HG02938 (cell line): ENCODE results near the gene SH2D6.

Source experiments
- ATAC-seq: cut with Tn5 transposase; IDR thresholded peaks from one replicate; pipeline ENCODE4 v1.9.1; 2021; ENCODE audit warnings: mild to moderate bottlenecking, moderate library complexity; ENCODE audit not compliant: unreplicated experiment

Gene SH2D6

DNA sequence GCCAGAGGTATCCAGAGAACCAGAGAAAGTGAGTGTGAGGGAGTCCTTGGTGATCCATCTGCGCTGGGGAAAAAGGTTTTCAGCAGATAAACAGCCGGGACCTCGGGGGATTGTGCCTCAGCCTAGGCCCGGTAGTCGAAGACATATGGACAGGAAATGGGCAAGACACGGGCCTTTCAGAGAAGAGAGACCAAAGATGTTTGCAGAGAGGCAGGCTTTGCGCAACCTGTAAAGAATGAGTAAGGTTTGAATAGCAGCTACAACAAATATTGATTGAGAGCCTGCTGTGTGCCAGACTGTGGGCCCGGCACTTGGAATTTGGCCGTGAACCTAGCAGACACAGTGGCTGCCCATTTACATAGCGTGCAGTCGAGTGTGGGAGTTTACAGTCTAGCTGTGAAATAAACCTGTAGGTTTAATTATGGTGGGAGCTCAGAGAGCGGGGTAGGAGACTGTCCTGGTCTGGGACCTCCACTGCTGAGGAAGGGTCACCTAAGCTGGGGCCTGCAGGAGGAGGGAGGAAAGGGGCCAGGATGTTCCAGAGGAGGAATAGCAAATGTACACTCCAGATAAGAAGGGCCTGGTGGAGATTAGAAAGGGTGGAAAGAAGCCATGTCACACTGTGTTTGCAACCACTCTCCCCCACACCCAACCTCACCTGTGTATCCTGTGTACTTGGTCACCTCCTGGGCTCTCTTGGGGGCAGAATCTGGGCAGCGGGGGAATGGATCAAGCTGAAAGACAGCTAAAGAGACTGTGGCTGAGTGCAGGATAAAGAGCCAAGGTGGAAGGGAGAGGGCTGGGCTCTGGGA, 3.0 kb downstream of the SH2D6 start:
- no peak for ATAC-seq

GRCh38 chr2:85422072-85422457, 3.6 kb downstream of the SH2D6 start:
- no peak for ATAC-seq

GRCh38 chr2:85423525-85423924, 5.0 kb downstream of the SH2D6 start:
- ATAC-seq = no peak

GRCh38 chr2:85425588-85425987, 7.1 kb downstream of the SH2D6 start:
- ATAC-seq = no peak

- no peak for ATAC-seq
These were observed 8.9 kb downstream of the SH2D6 start for GRCh38 chr2:85427300-85427835.

DNA sequence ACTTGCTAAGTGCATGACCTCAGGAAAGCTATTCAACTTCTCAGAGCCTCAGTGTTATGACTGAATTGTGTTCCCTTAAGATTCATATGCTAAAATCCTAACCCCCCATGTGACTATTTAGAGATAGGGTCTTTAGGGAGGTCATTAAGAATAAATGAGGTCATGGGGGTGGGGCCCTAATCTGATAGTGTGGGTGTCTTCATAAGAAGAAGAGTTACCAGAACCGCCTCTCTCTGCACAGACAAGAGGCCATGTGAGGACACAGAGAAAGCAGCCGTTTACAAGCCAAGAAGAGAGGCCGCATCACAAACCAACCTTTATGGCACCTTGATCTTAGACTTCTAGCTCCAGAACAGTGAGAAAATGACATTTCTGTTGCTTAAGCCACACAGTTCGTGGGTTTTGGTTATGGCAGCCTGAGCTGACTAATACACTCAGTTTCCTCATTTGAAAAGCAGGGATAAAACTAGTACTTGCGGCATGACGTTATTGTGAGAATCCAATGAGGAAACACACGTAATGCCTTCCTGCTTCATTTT, 9.9 kb downstream of the SH2D6 start:
- ATAC-seq = no peak

- ATAC-seq = no peak
These were observed 10.9 kb downstream of the SH2D6 start for GRCh38 chr2:85429213-85429923.

DNA sequence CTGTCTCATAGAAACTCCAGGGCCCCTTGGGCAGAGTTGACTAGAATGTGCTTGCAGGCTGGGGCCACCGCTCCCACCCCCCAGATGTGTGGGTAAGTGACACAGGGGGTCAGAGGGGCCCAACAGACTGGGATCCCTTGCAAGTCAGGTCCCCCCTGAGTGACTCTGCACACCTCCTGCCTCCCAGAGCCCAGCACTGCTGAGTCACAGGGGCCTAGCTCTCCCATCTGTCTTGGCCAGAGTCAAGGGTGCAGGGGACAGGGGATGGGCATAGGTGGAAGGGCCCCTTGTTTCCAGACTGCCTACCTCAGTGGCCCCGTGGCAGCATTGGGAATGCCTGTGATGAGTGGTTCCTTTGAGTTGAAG, 11.4 kb downstream of the SH2D6 start:
- ATAC-seq = no peak

DNA sequence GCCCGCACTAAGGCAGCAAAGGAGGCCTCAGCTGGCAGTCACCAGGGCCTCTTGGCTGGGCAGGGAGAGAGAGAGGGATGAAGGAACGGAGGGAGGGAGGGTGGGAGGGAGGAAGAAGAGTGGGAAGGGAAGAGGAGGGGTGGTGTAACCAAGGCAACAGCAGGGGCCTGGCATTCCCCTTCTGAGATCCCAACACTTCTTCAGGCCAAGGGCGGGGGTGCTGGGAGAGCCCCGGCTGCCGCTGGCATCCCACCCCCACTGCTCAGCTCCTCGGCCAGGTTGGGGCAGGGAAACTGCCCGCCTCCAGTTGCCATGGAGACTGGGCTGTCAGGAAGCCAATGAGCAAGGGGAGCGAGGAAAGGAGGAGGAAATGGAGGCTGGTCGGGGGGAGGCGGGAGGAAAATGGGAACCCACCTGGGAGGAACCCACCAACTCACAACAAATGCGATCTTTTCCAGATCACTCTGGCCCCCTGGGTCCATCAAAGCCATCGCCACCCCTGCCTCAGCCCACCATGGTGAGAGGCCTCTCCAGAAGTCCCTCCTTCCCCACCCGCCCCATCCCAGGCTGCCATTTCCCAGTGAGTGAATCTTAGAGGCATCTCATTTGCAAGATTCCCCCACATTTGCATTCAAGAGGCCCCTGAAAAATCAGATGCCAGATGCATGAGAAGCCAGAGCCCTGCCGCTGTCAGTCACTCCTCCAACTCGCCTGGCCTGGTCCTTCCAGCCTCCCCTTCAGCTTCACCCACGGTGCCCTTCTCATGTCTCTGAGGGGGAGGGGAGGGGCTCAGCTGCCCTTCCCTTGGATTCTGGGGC, 12.4 kb downstream of the SH2D6 start:
- ATAC-seq = no peak

DNA sequence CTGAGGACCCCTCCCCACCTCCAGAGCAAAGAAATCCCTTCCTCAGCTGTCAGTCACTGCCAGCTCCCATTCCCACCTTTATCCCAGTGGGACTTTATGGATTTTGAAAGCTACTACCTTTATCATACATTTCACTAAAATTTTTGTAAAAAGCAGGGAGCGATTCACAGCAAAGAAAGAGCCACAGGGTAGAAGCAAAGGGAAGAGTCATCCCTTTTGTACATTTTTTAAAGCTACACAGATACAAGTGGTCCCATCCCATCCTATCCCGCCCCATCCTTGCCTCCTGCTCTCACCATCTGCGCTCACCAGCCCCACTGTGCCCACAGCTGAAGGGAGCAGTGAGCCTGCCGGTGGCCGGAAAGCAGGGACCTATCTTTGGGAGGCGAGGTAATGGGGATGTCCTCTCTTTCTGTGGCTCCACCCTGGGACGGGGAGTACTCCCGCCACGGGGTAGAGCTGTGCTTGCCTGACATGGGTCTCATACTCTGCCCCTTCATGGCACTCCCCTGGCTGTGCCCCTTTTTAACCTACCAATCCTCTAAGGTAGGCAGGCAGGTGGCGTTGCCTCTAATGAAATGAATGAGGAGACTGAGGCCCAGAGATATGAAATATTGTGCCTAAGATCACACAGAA, 13.2 kb downstream of the SH2D6 start:
- no peak for ATAC-seq

GRCh38 chr2:85433511-85434089, 15.1 kb downstream of the SH2D6 start:
- ATAC-seq = no peak

DNA sequence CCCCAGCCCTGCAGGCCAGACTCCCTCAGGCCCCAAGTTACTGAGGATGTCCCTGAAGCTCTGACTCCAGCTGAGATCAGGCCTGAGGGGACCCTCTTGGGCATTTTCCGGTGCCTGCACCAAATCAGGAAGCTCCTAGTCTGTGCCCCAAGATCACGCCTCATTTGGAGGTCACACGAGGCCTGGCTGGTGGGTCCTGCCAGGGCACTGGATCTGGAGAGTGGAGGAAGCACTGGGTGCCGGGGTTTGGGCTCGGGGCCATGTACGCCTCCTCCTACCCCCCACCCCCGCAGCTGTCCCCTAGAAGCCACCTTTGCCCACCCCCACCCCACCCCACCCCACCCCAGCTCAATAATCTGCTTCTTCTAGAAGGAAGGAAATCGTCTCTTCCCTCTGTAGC, 16.2 kb downstream of the SH2D6 start:
- no peak for ATAC-seq

DNA sequence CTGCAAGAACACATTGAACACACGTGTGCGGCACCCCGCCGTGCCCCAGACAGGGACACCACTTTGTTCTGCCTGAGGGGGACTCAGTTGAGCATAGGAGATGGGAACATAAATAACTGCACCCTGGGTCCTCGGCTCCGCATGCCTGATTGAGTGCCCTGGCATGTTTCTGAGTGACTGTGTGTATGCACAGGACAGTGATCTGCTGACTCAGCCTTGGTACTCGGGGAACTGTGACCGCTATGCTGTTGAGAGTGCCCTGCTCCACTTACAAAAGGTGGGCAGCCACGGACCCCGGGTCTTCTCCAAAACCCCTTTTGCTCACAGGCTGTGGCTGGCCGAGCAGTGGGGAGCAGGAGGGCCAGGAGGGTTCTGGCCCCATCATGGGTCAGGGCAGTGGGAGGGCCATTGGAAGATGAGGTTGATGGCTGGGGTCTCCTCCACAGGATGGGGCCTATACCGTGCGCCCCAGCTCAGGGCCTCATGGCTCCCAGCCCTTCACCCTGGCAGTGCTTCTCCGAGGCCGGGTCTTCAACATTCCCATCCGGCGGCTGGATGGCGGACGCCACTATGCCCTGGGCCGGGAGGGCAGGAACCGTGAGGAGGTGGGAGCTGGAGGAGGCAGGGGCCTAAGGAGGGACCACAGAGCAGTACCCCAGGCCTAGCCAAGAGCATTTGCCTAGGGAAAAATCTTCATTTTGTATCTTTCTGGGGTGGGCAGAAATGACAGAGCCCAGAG, 16.9 kb downstream of the SH2D6 start:
- no peak for ATAC-seq

DNA sequence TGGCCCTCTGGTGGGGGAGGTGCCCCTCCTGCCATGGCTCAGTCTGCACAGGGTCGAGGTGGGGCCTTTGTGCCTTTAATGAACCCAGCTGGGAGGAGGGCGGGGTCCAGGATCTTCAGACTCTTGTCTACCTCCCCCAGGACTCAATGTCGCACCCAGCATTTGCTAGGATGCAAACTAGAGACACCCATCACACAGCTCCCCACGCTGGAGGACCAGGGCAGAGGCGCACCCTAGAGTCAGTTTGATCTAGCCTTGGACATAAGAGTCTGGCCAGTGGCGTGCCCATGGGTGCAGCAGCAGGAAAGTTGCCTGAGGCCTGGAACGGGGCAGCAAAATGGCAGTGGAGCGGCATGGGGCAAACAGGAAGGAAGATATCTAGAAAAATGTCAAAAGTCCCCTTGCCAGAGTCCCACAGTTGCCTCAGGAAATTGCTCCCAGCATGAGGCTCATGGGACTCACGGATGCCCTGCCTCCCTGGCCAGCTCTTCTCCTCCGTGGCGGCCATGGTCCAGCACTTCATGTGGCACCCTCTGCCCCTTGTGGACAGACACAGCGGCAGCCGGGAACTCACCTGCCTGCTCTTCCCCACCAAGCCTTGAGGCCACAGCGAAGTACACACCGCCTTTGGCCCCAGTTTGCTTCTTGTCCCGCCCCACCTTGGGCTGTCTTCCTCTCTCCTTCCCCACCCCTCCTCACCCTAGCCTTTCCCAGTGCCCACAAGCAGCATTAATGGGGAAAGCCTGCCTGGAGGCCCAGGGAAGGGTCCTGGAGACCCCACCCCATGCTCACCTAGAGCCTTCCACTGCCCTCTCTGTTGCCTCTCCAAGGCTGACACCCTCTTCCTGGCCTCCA, 17.7 kb downstream of the SH2D6 start:
- no peak for ATAC-seq

DNA sequence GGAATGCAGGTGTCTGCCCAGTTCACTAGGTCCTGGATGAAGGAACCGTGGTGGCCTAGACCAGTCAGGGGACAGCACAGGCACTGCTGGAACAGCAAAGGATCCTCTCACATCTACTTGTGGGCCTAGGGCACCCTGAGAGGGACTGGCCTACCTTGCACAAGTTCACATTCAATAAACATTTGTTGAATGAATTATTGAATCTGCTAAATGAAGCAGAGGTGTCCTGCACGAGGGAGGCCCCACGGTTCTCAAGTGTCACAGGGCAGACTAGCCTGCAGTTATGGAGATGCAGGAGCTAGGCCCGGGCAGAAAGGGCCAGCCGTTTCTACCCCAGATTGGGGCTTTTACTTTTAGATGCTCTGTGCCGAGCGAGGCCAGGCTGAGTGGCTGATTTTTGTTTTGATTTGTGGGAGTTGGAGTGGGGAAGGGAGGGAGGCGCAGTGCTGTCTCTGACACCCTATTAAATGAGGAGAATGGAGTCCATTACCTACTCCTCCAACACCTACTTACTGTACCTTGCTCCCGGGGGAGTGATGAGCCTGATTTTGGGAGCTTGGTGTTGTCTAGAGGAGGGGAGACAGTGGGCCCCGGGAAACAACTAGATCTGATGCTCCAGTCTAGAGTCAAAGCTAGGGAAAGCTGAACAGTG, 18.4 kb downstream of the SH2D6 start:
- ATAC-seq = no peak

DNA sequence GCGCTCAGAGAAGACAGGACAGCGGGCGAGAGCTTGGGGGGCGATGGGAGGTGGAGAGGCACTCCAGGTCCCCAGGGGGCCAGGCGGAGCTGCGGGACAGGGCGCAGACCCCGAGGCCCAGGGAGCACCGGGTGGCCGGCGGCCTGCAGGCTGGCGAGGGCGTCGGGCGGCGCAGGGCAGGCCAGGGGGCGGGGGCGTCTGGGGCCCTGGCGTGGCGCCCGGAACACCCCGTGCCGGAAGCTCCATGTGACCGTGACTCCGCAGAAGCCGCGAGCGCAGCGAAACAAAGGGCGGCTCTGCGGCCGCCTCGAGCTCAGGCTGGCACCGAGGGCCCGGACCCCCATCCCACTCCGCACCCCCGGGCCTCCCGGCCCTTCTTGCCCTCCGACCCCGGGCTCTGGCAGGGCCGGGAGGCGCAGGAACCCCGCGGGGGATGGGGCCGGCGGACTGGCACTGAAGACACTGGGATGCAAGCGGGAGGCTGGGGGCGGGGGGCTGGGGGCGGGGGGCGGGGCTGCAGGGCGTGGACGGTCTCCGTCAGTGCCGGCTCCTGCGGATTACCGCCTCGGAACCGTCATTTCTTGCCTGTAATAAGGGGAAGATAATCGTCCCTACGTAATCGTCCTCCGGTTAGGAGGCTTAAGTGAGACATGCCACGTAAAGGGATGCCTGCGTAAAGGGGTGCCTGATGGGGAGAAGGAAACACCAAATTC, 19.1 kb downstream of the SH2D6 start:
- ATAC-seq = peak; percentile 58

GRCh38 chr2:85438201-85439024, 19.9 kb downstream of the SH2D6 start:
- ATAC-seq = peak; percentile 17
